OCI-LY1 (cell line): Measurements from ENCODE around the gene DNAJC5G.

Experiments used
- CTCF ChIP-seq: fragments of 200-600 bp; sonication (generic), shearing (Covaris generic); IDR thresholded peaks from 2 replicates; pipeline ENCODE4 v1.5.1; 2017; ENCODE audit warnings: mild to moderate bottlenecking, antibody characterized with exemption, low read length, moderate library complexity, mixed read lengths
- EZH2 ChIP-seq: fragments of 200-600 bp; sonication (generic), shearing (Covaris generic); IDR thresholded peaks from 2 replicates; pipeline ENCODE4 v1.8.0; 2017; ENCODE audit warnings: borderline replicate concordance, mixed run types, mild to moderate bottlenecking, antibody characterized with exemption, low read length, moderate library complexity, mixed read lengths

GRCh38 chr2:27236626-27237025 is 38.6 kb upstream of the DNAJC5G start:
- no peak for TF ChIP-seq CTCF
- TF ChIP-seq EZH2 = no peak
